Measurements from ENCODE around the gene RAB4B. TPM values are rescaled to one million over a fixed set of nuclear protein-coding genes. Genes with fewer than 3 reads are reported as not detected.
A peak's percentile ranks its signal among the peaks of the same experiment; 100 is the strongest.
"Not testable (repeated sequence)": the region's sequence is repeated elsewhere in the genome, so short reads cannot be mapped to it uniquely, and the experiment has no call there.

The RAB4B gene
- total RNA-seq, 2 experiments from 2014 or later: 36.2 to 56.7 TPM

DNA sequence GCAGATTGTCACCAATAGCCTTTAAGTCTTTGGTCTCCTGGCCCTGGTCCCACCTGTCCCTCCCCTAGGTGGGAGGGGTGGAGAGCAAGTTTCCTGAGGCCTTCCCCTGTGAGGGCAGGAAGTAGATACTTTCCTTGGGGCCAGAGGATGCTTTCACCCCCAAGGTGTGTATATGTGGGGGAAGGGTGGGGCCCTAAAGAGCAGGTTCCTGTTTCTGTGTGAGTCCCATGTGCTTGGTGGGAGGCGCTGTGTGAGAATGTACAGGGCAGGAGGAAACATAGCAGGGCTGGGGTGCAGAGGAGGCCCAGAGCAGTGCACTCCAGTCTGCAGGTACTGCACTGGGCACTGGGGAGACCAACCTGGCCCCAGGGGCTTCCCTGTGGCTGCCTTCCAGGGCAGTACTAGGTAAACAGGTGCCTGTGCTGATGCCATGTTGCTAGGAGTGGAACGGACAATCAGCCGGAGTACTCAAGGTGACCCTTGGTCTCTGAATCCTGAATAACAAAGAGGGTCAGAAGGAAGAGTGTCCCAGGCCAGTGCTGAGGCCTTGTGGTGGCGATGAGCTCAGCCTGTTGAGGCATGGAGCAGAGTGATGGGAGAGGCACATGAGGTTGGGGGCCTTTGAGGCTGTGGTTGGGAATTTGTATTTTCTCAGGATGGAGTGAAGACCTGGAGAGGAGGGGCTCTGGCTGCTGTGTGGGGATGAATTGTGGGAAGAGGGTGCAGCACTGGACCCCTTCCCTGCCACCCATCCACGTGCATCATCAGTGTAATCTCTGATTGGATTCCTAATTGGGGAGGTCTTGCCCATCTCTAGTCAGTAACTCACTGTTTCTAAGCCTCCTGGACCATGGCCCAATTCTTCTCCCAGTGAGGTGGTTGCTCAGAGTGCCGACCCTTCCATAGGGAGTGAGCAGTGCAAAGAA lies 26.1 kb downstream of the RAB4B start:
- H3K4me1 Mint-ChIP-seq: peaks cover 84% of the 10 kb centered on the region
- H3K27me3 Mint-ChIP-seq: no peaks in the 10 kb centered on the region
- ATAC-seq (peak; percentile 35), DNase-seq (peak; percentile 78)
- peaks cover 43% of the 10 kb centered on the region for H3K36me3 Mint-ChIP-seq
- H3K4me3 Mint-ChIP-seq: peak overlapping the region; percentile 65
- CTCF ChIA-PET: interaction anchor here (0.7 to 6.4 kb wide), 6 partner anchors 15 to 87 kb away, joined by 3 to 60 read pairs (median 24); partner anchors contain the start of genes COQ8B, ITPKC, MIA and RAB4B
- no peaks in the 10 kb centered on the region for H3K9me3 Mint-ChIP-seq (ENCODE audit: low read depth)
- peak overlapping the region; percentile 89 for H3K27ac Mint-ChIP-seq

DNA sequence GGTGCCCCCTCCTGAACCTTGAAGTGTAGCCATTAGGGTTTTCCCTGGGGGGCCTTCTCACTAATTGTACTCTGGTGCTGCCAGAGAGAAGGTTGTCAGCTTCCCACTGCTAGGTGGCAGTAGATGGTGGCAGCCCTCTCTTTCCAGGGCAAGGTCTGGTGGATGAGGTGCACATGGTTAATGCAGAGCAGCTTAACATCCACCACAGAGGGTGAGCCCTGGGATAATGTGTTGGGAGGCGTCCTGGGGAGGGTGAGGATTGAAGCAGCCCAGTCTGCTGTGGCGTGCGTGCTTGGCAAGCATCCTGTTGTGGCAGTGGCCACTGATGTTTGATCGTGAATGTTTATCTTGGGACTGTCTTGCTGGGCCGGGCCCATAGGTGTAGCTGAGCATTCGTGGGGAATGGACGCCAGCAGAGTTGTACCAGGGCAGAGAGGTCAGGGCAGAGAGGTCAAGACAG lies 26.8 kb downstream of the RAB4B start:
- ATAC-seq (no peak), DNase-seq (no peak)
- Mint-ChIP-seq H3K4me1 (peaks cover 88% of the 10 kb centered on the region), H3K4me3 (peak overlapping the region; percentile 65), H3K36me3 (peaks cover 43% of the 10 kb centered on the region), H3K27ac (peak overlapping the region; percentile 89), H3K27me3 (no peaks in the 10 kb centered on the region), H3K9me3 (ENCODE audit: low read depth) (no peaks in the 10 kb centered on the region)
- CTCF ChIA-PET: interaction anchor here (0.7 to 6.4 kb wide), 8 partner anchors 7 to 170 kb away, joined by 3 to 60 read pairs (median 18); partner anchors contain the start of genes COQ8B, EGLN2, ITPKC and MIA

- ATAC-seq (no peak), DNase-seq (peak; percentile 71)
- CTCF ChIA-PET: interaction anchor here (1.4 to 6.4 kb wide), 9 partner anchors 8 to 170 kb away, joined by 3 to 60 read pairs (median 17); partner anchors contain the start of genes COQ8B, EGLN2, ITPKC and MIA
- peaks cover 43% of the 10 kb centered on the region for H3K36me3 Mint-ChIP-seq
- no peaks in the 10 kb centered on the region for H3K9me3 Mint-ChIP-seq (ENCODE audit: low read depth)
- H3K4me3 Mint-ChIP-seq: no peak overlapping the region
- no peaks in the 10 kb centered on the region for H3K27me3 Mint-ChIP-seq
- peaks cover 87% of the 10 kb centered on the region for H3K4me1 Mint-ChIP-seq
- H3K27ac Mint-ChIP-seq: peak overlapping the region; percentile 89
Observed at GRCh38 chr19:40805258-40805868, 27.3 kb downstream of the RAB4B start.

DNA sequence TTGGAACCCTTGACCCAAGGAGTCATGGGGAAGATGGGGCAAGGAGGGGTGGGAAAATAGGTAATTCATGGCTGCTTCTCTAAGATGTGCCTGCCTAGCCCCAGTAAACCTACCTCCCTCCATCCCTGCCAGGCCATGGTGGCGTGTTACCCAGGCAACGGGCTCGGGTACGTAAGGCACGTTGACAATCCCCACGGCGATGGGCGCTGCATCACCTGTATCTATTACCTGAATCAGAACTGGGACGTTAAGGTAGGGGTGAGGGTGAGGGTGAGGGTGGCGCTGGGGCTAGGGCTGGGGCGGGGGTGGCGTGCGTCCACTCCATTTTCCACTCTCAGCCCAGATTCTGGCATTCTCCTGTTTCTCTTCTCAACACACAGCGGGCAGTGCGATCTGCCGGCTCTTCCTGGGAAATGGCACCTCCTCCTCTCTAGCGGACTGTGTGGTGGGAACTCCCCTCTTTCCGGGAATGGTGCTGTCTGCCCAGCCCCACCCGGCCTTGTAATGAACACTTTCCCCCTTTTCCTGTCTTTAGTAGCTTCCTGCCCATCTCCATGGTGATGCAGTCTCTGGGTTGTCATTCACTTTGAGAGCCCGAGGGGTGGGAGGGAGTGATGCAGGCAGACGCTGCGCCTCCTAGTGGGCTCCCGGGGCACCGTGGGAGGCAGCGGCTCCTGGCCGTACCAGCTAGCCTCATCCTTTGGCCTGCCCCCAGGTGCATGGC lies 28.5 kb downstream of the RAB4B start:
- Mint-ChIP-seq H3K9me3 (ENCODE audit: low read depth) (no peaks in the 10 kb centered on the region), H3K36me3 (peaks cover 37% of the 10 kb centered on the region), H3K27me3 (peaks cover 3% of the 10 kb centered on the region), H3K27ac (peak overlapping the region; percentile 89), H3K4me3 (peak overlapping the region; percentile 31), H3K4me1 (peaks cover 84% of the 10 kb centered on the region)
- ATAC-seq: peak; percentile 54
- DNase-seq: peak; percentile 87
- CTCF ChIA-PET: interaction anchor here (0.8 to 6.4 kb wide), 19 partner anchors 9 to 453 kb away, joined by 3 to 60 read pairs (median 5); partner anchors contain the start of genes ACTMAP, COQ8B, EGLN2 and ITPKC

- CTCF ChIA-PET: interaction anchor here (0.9 to 6.4 kb wide), 17 partner anchors 10 to 198 kb away, joined by 3 to 60 read pairs (median 6); partner anchors contain the start of genes ACTMAP, EGLN2, MIA and RAB4B
- DNase-seq (no peak), ATAC-seq (no peak)
- no peak overlapping the region for H3K4me3 Mint-ChIP-seq
- H3K9me3 Mint-ChIP-seq (ENCODE audit: low read depth): no peaks in the 10 kb centered on the region
- H3K27me3 Mint-ChIP-seq: peaks cover 8% of the 10 kb centered on the region
- H3K4me1 Mint-ChIP-seq: peaks cover 80% of the 10 kb centered on the region
- H3K27ac Mint-ChIP-seq: peak overlapping the region; percentile 89
- H3K36me3 Mint-ChIP-seq: peaks cover 31% of the 10 kb centered on the region
Observed at GRCh38 chr19:40807147-40808020, 29.3 kb downstream of the RAB4B start.

- CTCF ChIA-PET: interaction anchor here (1.3 to 6.4 kb wide), 8 partner anchors 11 to 148 kb away, joined by 3 to 60 read pairs (median 18); partner anchors contain the start of genes ACTMAP, EGLN2, MIA and RAB4B
- H3K9me3 Mint-ChIP-seq (ENCODE audit: low read depth): no peaks in the 10 kb centered on the region
- peaks cover 30% of the 10 kb centered on the region for H3K36me3 Mint-ChIP-seq
- ATAC-seq (no peak), DNase-seq (no peak)
- H3K27me3 Mint-ChIP-seq: peaks cover 14% of the 10 kb centered on the region
- peaks cover 75% of the 10 kb centered on the region for H3K4me1 Mint-ChIP-seq
- no peak overlapping the region for H3K27ac Mint-ChIP-seq
- H3K4me3 Mint-ChIP-seq: no peak overlapping the region
Observed at GRCh38 chr19:40808021-40808325, 29.9 kb downstream of the RAB4B start.

DNA sequence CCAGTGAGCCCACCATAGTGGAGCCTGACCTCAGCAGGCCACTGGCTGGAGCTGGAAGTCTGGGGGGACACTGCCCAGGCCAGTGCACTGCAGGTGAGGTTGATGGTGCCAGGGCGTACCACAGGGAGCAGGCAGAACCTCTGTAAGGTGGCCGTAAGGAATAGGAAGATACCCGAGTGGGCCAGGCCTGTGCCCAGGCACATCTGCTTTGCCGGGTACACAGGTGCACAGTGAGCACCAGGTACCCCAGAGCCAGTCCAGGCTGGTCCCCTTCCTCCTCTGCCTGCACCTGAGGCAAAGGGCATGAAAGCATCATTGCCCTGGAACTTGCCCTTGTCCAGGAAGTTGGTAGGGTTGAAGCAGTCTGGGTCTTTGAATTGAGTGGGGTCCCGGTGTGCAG lies 30.4 kb downstream of the RAB4B start:
- CTCF ChIA-PET: interaction anchor here (2.4 to 6.4 kb wide), 6 partner anchors 10 to 148 kb away, joined by 6 to 60 read pairs (median 32); partner anchors contain the start of genes ACTMAP, MIA, RAB4B and SNRPA

GRCh38 chr19:40809358-40810086 lies 31.5 kb downstream of the RAB4B start:
- ATAC-seq (no peak), DNase-seq (no peak)
- Mint-ChIP-seq H3K4me1 (peaks cover 60% of the 10 kb centered on the region), H3K36me3 (peaks cover 20% of the 10 kb centered on the region), H3K27me3 (peaks cover 18% of the 10 kb centered on the region), H3K4me3 (no peak overlapping the region), H3K27ac (no peak overlapping the region), H3K9me3 (ENCODE audit: low read depth) (no peaks in the 10 kb centered on the region)
- CTCF ChIA-PET: interaction anchor here (2.4 to 5.4 kb wide), 2 partner anchors 32 to 149 kb away, joined by 6 to 47 read pairs; partner anchors contain the start of genes MIA and RAB4B

More for the DNA sequence above, 30.4 kb downstream of the RAB4B start:
- H3K4me1 Mint-ChIP-seq: peaks cover 70% of the 10 kb centered on the region
- no peak for ATAC-seq
- no peak overlapping the region for H3K27ac Mint-ChIP-seq
- H3K36me3 Mint-ChIP-seq: peaks cover 28% of the 10 kb centered on the region
- no peak overlapping the region for H3K4me3 Mint-ChIP-seq
- H3K27me3 Mint-ChIP-seq: peaks cover 14% of the 10 kb centered on the region
- no peak for DNase-seq
- H3K9me3 Mint-ChIP-seq (ENCODE audit: low read depth): no peaks in the 10 kb centered on the region

- peak overlapping the region; percentile 77 for H3K4me3 Mint-ChIP-seq
- H3K27ac Mint-ChIP-seq: no peak overlapping the region
- peaks cover 17% of the 10 kb centered on the region for H3K36me3 Mint-ChIP-seq
- no peak for DNase-seq
- no peak for ATAC-seq
- peaks cover 53% of the 10 kb centered on the region for H3K4me1 Mint-ChIP-seq
- CTCF ChIA-PET: interaction anchor here (2.4 kb wide), 1 partner anchor 150 kb away, joined by 6 read pairs; no protein-coding TSS in a partner anchor
- no peaks in the 10 kb centered on the region for H3K9me3 Mint-ChIP-seq (ENCODE audit: low read depth)
- peaks cover 22% of the 10 kb centered on the region for H3K27me3 Mint-ChIP-seq
Observed at GRCh38 chr19:40810160-40810559, 32.1 kb downstream of the RAB4B start.

GRCh38 chr19:40810649-40811408 lies 32.8 kb downstream of the RAB4B start:
- peaks cover 17% of the 10 kb centered on the region for H3K36me3 Mint-ChIP-seq
- peaks cover 47% of the 10 kb centered on the region for H3K4me1 Mint-ChIP-seq
- DNase-seq (peak; percentile 79), ATAC-seq (peak; percentile 89)
- CTCF ChIA-PET: interaction anchor here (1.0 to 1.1 kb wide), 2 partner anchors 33 to 60 kb away, joined by 4 to 7 read pairs; partner anchors contain the start of genes ACTMAP and RAB4B
- H3K27me3 Mint-ChIP-seq: peaks cover 25% of the 10 kb centered on the region
- peak overlapping the region; percentile 79 for H3K27ac Mint-ChIP-seq
- not testable (repeated sequence) for H3K9me3 Mint-ChIP-seq (ENCODE audit: low read depth)
- H3K4me3 Mint-ChIP-seq: peak overlapping the region; percentile 77
